Gastrocnemius medialis (tissue), 4 donors: ENCODE data around the gene CDK17.
"Not testable (repeated sequence)": the region's sequence is repeated elsewhere in the genome, so short reads cannot be mapped to it uniquely, and the experiment has no call there.

ENCODE experiments used
- CTCF ChIP-seq, 5 experiments: fragments of 450-650 bp in 3 of 5; fragments of 200-600 bp in 2 of 5; sonication (generic) in 2 of 5; IDR thresholded peaks in 4 of 5; conservative IDR thresholded peaks in 1 of 5; 1 replicate in 4 of 5; 2 replicates in 1 of 5; pipeline ENCODE4 v1.5.1; 2016 to 2019; ENCODE audit warnings: antibody characterized with exemption in 5 of 5, mild to moderate bottlenecking in 3 of 5, moderate library complexity in 3 of 5
- POLR2A ChIP-seq, 2 donors: fragments of 450-650 bp; IDR thresholded peaks; one replicate each; pipeline ENCODE4 v1.6.1; 2017; ENCODE audit warnings: antibody characterized with exemption in 2 of 2, mild to moderate bottlenecking in 2 of 2, moderate library complexity in 2 of 2

DNA sequence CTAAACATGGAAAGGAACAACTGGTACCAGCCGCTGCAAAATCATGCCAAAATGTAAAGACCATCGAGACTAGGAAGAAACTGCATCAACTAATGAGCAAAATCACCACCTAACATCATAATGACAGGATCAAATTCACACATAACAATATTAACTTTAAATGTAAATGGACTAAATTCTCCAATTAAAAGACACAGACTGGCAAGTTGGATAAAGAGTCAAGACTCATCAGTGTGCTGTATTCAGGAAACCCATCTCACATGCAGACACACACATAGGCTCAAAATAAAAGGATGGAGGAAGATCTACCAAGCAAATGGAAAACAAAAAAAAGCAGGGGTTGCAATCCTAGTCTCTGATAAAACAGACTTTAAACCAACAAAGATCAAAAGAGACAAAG, 82.4 kb downstream of the CDK17 start:
- TF ChIP-seq CTCF (IDR thresholded peaks at IDR 0.05 in 4 of 5, conservative IDR thresholded peaks at IDR 0.05 in 1 of 5); POLR2A (IDR thresholded peaks at IDR 0.05): not testable (repeated sequence)
